HCT116 (cell line): ENCODE data around the gene SPRED2. TPM values are rescaled to one million over a fixed set of nuclear protein-coding genes. Genes with fewer than 3 reads are reported as not detected.

Experiments
- ATAC-seq: fragments of 200-7000 bp; cut with Tn5 transposase; 2 replicates; pipeline ENCODE4 v1.9.1; 2020; ENCODE audit warnings: mild to moderate bottlenecking, moderate library complexity
- BruUV-seq: library from RNA; stranded (reverse); fragments of 400-500 nt; replicated peaks from 2 replicates; lab custom pipeline; 2021; lab: Mats Ljungman, UMichigan
- CTCF ChIA-PET: fragments of 300-600 bp; sonication (Branson Sonifier 250); formaldehyde crosslinking; loops from one replicate; lab custom pipeline; 2021; ENCODE audit warnings: antibody characterized with exemption; lab: Charles Lee
- POLR2A ChIA-PET: fragments of 300-600, 350-600 bp; sonication (Branson Sonifier 250); formaldehyde crosslinking; loops from one replicate; lab custom pipeline; 2021; ENCODE audit warnings: antibody characterized with exemption; lab: Charles Lee
- RAD21 ChIA-PET, 2 experiments: fragments of 300-600 bp; sonication (Branson Sonifier 250); formaldehyde crosslinking; loops; one replicate each; lab custom pipeline; 2023; ENCODE audit warnings: low total read pairs in 2 of 2; ENCODE audit not compliant: uncharacterized antibody in 2 of 2, unreplicated experiment in 2 of 2, low non-redundant PET in 1 of 2; lab: Charles Lee
- DNase-seq: peaks from one replicate; pipeline ENCODE4 v3.0.0-alpha.2; 2010; ENCODE audit warnings: low read depth, low spot score
- H2AFZ ChIP-seq: fragments of 200-600 bp; shearing (Covaris generic), sonication (generic); 2 replicates; pipeline ENCODE4 v1.6.1; 2017; ENCODE audit warnings: low read depth, mixed run types, mixed read lengths, antibody characterized with exemption, low read length; ENCODE audit not compliant: poor library complexity, severe bottlenecking
- H3K27ac ChIP-seq: 2 replicates; pipeline ENCODE4 v1.5.1; 2012; ENCODE audit warnings: low read depth, low read length
- H3K27me3 ChIP-seq: fragments of 200-600 bp; sonication (generic); 2 replicates; pipeline ENCODE4 v1.6.1; 2016; ENCODE audit warnings: mixed run types, low read length, mixed read lengths; ENCODE audit not compliant: insufficient read depth
- H3K36me3 ChIP-seq, 2 experiments: fragments of 200-500 bp in 1 of 2; fragments of 200-600 bp in 1 of 2; sonication (Bioruptor generic) in 1 of 2; sonication (generic) in 1 of 2; 2 replicates each; pipeline versions ENCODE4 v1.5.1 to v1.6.1; 2014 to 2016; ENCODE audit warnings: low read length in 2 of 2, inconsistent platforms in 1 of 2, mixed read lengths in 1 of 2, mixed run types in 1 of 2; ENCODE audit not compliant: insufficient read depth in 2 of 2, control insufficient read depth in 1 of 2
- H3K4me1 ChIP-seq, 2 experiments: fragments of 200-600 bp in 1 of 2; sonication (generic) in 1 of 2; 2 replicates each; pipeline versions ENCODE4 v1.5.1 to v1.6.1; 2012 to 2017; ENCODE audit warnings: low read length in 2 of 2, inconsistent platforms in 1 of 2, mild to moderate bottlenecking in 1 of 2, mixed read lengths in 1 of 2, mixed run types in 1 of 2, moderate library complexity in 1 of 2; ENCODE audit not compliant: insufficient read depth in 2 of 2, control insufficient read depth in 1 of 2
- H3K4me2 ChIP-seq: fragments of 200-600 bp; sonication (generic); 2 replicates; pipeline ENCODE4 v1.6.1; 2017; ENCODE audit warnings: mixed run types, low read length, mixed read lengths
- H3K4me3 ChIP-seq, 2 experiments: fragments of 200-600 bp in 1 of 2; sonication (generic) in 1 of 2; replicated peaks in 1 of 2; 2 replicates each; pipeline ENCODE4 v1.5.1; 2011 to 2016; ENCODE audit warnings: low read length in 2 of 2, control low read depth in 1 of 2, low read depth in 1 of 2, mild to moderate bottlenecking in 1 of 2, mixed read lengths in 1 of 2, mixed run types in 1 of 2
- H3K79me2 ChIP-seq: fragments of 200-600 bp; sonication (generic); 2 replicates; pipeline ENCODE4 v1.6.1; 2017; ENCODE audit warnings: mild to moderate bottlenecking, mixed run types, low read length, moderate library complexity, mixed read lengths; ENCODE audit not compliant: insufficient read depth
- H3K9ac ChIP-seq: fragments of 200-600 bp; sonication (generic); 2 replicates; pipeline ENCODE4 v1.6.1; 2016; ENCODE audit warnings: low read length, mixed read lengths
- H3K9me2 ChIP-seq: fragments of 200-600 bp; sonication (generic), shearing (Covaris generic); 2 replicates; pipeline ENCODE4 v1.6.1; 2017; ENCODE audit warnings: mixed run types, mild to moderate bottlenecking, moderate library complexity; ENCODE audit not compliant: insufficient read depth
- H3K9me3 ChIP-seq, 2 experiments: fragments of 200-500 bp in 1 of 2; fragments of 200-600 bp in 1 of 2; sonication (Bioruptor generic) in 1 of 2; sonication (generic) in 1 of 2; 2 replicates each; pipeline ENCODE4 v1.6.1; 2014 to 2017; ENCODE audit warnings: low read length in 2 of 2, mixed read lengths in 2 of 2, inconsistent platforms in 1 of 2, low read depth in 1 of 2, mild to moderate bottlenecking in 1 of 2, mixed run types in 1 of 2, moderate library complexity in 1 of 2; ENCODE audit not compliant: control insufficient read depth in 1 of 2, insufficient read depth in 1 of 2
- H4K20me1 ChIP-seq: fragments of 200-600 bp; sonication (generic), shearing (Covaris generic); 2 replicates; pipeline ENCODE4 v1.6.1; 2017; ENCODE audit warnings: mixed run types, mild to moderate bottlenecking, moderate library complexity; ENCODE audit not compliant: insufficient read depth
- CEBPB ChIP-seq: IDR thresholded peaks from 2 replicates; pipeline ENCODE4 v1.6.1; 2012; ENCODE audit warnings: low read depth
- EGR1 ChIP-seq: IDR thresholded peaks from 2 replicates; pipeline ENCODE4 v1.6.1; 2012; ENCODE audit warnings: low read depth
- ELF1 ChIP-seq: IDR thresholded peaks from 2 replicates; pipeline ENCODE4 v1.6.1; 2012; ENCODE audit warnings: low read depth, borderline replicate concordance
- EZH2 ChIP-seq: fragments of 200-600 bp; sonication (generic); IDR thresholded peaks from 2 replicates; pipeline ENCODE4 v1.6.1; 2017; ENCODE audit warnings: antibody characterized with exemption, mixed run types
- FOSL1 ChIP-seq: IDR thresholded peaks from 2 replicates; pipeline ENCODE4 v1.6.1; 2012; ENCODE audit warnings: low read depth
- JUND ChIP-seq: IDR thresholded peaks from 2 replicates; pipeline ENCODE4 v1.6.1; 2012
- POLR2A ChIP-seq: IDR thresholded peaks from 2 replicates; pipeline ENCODE4 v1.7.0; 2011; ENCODE audit warnings: borderline replicate concordance; ENCODE audit not compliant: insufficient read depth, insufficient read length; ENCODE audit errors: extremely low read depth
- POLR2AphosphoS5 ChIP-seq: IDR thresholded peaks from 2 replicates; pipeline ENCODE4 v1.6.1; 2011; ENCODE audit warnings: mild to moderate bottlenecking, low read depth, low read length, moderate library complexity
- RAD21 ChIP-seq: IDR thresholded peaks from 2 replicates; pipeline ENCODE4 v1.6.1; 2012; ENCODE audit warnings: low read depth, mild to moderate bottlenecking
- REST ChIP-seq: IDR thresholded peaks from 2 replicates; pipeline ENCODE4 v1.6.1; 2012; ENCODE audit warnings: low read depth
- SIN3A ChIP-seq: IDR thresholded peaks from 2 replicates; pipeline ENCODE4 v1.6.1; 2012; ENCODE audit warnings: low read depth
- TCF7L2 ChIP-seq: IDR thresholded peaks from 2 replicates; pipeline ENCODE4 v1.7.0; 2011; ENCODE audit warnings: borderline replicate concordance, inconsistent platforms; ENCODE audit not compliant: insufficient read depth, insufficient read length; ENCODE audit errors: extremely low read depth
- YY1 ChIP-seq: IDR thresholded peaks from 2 replicates; pipeline ENCODE4 v1.6.1; 2011; ENCODE audit warnings: low read length, low read depth, moderate library complexity, mild to moderate bottlenecking; ENCODE audit not compliant: insufficient replicate concordance; ENCODE audit errors: extremely low read depth
- intact Hi-C: fragments of 100-400 bp; cut with micrococcal nuclease; formaldehyde crosslinking; loops from 2 replicates; pipeline ENCODE4 v1.10.0; 2022
- total RNA-seq: library from RNA; stranded (reverse); gene quantifications from one replicate; pipeline ENCODE4 v1.2.1, GENCODE V29; 2021; ENCODE audit not compliant: unreplicated experiment
- TF ChIP-seq, protein P1 (sequence below): IDR thresholded peaks from 2 replicates; pipeline ENCODE4 v1.6.1; 2012
- TF ChIP-seq, protein P2 (sequence below): IDR thresholded peaks from 2 replicates; pipeline ENCODE4 v1.6.1; 2011; ENCODE audit warnings: mild to moderate bottlenecking, low read length, moderate library complexity; ENCODE audit not compliant: insufficient replicate concordance; ENCODE audit errors: extremely low read depth
- TF ChIP-seq, protein P3 (sequence below), 3 experiments: fragments of 200-600 bp in 1 of 3; sonication (generic) in 1 of 3; IDR thresholded peaks in 2 of 3; conservative IDR thresholded peaks in 1 of 3; 2 replicates each; pipeline ENCODE4 v1.5.1; 2012 to 2017; ENCODE audit warnings: low read depth in 2 of 3, low read length in 2 of 3, antibody characterized with exemption in 1 of 3, borderline replicate concordance in 1 of 3, control low read depth in 1 of 3, mild to moderate bottlenecking in 1 of 3, mixed read lengths in 1 of 3, mixed run types in 1 of 3, moderate library complexity in 1 of 3; ENCODE audit not compliant: insufficient read depth in 1 of 3

SPRED2 gene
- total RNA-seq, 1 experiment from 2014 or later, result 62.6 TPM

DNA sequence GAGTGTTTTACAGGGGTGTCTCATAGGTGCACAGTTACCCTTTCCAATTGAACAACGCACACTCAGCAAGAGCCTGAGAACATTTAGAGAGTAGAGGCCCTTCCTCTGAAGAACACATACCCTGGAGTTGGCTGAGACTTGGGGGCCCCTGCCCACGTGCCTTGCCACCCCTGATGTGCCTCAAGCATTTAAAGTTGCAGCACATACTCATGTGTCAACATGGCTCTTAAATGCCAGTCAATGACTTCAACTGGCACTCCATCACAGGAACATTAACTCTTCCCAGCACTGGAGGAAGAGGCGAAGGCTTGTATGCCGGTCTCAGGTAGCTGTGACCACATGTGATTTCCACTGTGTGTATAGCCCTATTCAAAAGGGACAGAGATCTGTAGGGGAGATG lies 57.4 kb downstream of the SPRED2 start (continued):
- TF ChIP-seq, protein P1, sequence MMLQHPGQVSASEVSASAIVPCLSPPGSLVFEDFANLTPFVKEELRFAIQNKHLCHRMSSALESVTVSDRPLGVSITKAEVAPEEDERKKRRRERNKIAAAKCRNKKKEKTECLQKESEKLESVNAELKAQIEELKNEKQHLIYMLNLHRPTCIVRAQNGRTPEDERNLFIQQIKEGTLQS, result no peak
- TF ChIP-seq REST (no peak), EZH2 (no peak), ELF1 (no peak), POLR2AphosphoS5 (no peak), FOSL1 (no peak)

DNA sequence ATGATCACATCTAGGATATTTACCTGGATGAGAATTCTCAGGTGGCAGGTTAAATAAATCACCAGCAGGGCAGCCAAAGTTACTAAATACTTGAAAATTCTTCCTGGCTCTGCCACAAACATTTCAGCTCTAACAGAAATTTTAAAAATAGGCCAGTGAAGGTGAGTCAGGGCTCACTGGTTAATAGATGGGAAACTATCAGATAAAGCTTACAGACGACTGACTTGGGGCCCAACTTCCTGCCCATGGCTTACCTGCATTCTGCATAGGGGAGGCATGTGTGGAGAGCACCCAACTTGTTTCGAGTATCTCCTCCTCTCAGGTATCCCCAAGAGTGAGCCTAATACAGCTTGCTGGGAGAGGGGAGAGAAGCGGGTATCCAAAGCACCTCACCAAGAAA lies 57.8 kb downstream of the SPRED2 start:
- TF ChIP-seq SIN3A (no peak), YY1 (no peak), POLR2AphosphoS5 (no peak), JUND (no peak), EGR1 (no peak), CEBPB (no peak), TCF7L2 (no peak), RAD21 (no peak), ELF1 (no peak), POLR2A (no peak)
- TF ChIP-seq, protein P2, sequence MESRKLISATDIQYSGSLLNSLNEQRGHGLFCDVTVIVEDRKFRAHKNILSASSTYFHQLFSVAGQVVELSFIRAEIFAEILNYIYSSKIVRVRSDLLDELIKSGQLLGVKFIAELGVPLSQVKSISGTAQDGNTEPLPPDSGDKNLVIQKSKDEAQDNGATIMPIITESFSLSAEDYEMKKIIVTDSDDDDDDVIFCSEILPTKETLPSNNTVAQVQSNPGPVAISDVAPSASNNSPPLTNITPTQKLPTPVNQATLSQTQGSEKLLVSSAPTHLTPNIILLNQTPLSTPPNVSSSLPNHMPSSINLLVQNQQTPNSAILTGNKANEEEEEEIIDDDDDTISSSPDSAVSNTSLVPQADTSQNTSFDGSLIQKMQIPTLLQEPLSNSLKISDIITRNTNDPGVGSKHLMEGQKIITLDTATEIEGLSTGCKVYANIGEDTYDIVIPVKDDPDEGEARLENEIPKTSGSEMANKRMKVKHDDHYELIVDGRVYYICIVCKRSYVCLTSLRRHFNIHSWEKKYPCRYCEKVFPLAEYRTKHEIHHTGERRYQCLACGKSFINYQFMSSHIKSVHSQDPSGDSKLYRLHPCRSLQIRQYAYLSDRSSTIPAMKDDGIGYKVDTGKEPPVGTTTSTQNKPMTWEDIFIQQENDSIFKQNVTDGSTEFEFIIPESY, result no peak
- TF ChIP-seq, protein P3, sequence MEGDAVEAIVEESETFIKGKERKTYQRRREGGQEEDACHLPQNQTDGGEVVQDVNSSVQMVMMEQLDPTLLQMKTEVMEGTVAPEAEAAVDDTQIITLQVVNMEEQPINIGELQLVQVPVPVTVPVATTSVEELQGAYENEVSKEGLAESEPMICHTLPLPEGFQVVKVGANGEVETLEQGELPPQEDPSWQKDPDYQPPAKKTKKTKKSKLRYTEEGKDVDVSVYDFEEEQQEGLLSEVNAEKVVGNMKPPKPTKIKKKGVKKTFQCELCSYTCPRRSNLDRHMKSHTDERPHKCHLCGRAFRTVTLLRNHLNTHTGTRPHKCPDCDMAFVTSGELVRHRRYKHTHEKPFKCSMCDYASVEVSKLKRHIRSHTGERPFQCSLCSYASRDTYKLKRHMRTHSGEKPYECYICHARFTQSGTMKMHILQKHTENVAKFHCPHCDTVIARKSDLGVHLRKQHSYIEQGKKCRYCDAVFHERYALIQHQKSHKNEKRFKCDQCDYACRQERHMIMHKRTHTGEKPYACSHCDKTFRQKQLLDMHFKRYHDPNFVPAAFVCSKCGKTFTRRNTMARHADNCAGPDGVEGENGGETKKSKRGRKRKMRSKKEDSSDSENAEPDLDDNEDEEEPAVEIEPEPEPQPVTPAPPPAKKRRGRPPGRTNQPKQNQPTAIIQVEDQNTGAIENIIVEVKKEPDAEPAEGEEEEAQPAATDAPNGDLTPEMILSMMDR (IDR thresholded peaks at IDR 0.05 in 2 of 3, conservative IDR thresholded peaks at IDR 0.05 in 1 of 3; ENCODE audit: borderline replicate concordance in 1 of 3, insufficient read depth in 1 of 3, low read depth in 2 of 3, low read length in 2 of 3), result no peak

More for the DNA sequence above, 57.8 kb downstream of the SPRED2 start:
- no peak overlapping the region for H3K4me2 ChIP-seq
- H3K79me2 ChIP-seq, result peaks cover 96% of the 10 kb centered on the region
- intact Hi-C loops, result no loop called here
- no peak overlapping the region for H2AFZ ChIP-seq
- H3K9ac ChIP-seq, result no peak overlapping the region
- ChIA-PET RAD21 (no interaction called here), POLR2A (no interaction called here), CTCF (no interaction called here)
- peaks cover 43 to 49% of the 10 kb centered on the region in 2 experiments for H3K4me1 ChIP-seq
- H3K4me3 ChIP-seq, result no peak overlapping the region
- no peaks in the 10 kb centered on the region for H3K9me2 ChIP-seq
- ATAC-seq, result no peak
- H3K9me3 ChIP-seq, result no peaks in the 10 kb centered on the region
- DNase-seq, result no peak
- no peaks in the 10 kb centered on the region for H3K36me3 ChIP-seq
- no peak overlapping the region for H3K27ac ChIP-seq
- no TSS peak for BruUV-seq
- peaks cover 6% of the 10 kb centered on the region; the same call in 1 of the 2 replicates for H4K20me1 ChIP-seq
- H3K27me3 ChIP-seq, result no peaks in the 10 kb centered on the region
